ENCODE measurements around the gene KLHL12.
A peak's percentile ranks its signal among the peaks of the same experiment; 100 is the strongest.
"Not testable (repeated sequence)": the region's sequence is repeated elsewhere in the genome, so short reads cannot be mapped to it uniquely, and the experiment has no call there.

Gene KLHL12

DNA sequence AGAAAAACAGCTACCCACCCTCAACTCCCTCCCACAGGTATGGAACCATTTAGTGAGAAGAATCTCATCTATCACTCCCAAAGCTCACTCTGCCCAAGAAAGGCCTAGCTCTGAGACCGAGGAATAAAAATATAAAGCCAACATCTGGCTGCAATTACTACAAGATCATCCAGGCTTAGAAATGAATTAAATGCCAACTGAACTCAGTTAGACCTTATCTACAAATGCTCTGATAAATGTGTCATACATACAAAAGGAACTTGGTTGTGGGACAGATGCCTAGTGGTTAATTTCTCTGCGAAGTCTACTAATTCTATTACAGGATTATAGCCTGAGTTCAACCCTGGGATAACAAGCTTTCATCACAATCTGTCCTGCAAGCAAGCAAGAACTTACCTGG is 24.4 kb upstream of the KLHL12 start:
- DNase-seq (ENCODE audit: low spot score): no peak

DNA sequence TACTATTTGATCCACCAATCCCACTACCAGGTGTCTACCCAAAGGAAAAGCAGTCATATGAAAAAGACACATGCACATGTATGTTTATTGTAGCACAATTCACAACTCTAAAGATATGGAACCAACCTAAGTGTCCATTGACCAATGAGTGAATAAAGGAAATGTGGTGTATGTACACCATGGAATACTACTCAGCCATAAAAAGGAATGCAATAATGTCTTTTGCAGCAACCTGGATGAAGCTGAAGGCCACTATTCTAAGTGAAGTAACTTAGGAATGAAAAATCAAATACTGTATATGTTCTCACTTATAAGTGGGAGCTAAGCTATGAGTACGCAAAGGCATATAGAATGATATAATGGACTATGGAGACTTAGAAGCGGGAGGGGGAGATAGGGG is 18.4 kb upstream of the KLHL12 start:
- DNase-seq (ENCODE audit: low spot score): no peak

DNA sequence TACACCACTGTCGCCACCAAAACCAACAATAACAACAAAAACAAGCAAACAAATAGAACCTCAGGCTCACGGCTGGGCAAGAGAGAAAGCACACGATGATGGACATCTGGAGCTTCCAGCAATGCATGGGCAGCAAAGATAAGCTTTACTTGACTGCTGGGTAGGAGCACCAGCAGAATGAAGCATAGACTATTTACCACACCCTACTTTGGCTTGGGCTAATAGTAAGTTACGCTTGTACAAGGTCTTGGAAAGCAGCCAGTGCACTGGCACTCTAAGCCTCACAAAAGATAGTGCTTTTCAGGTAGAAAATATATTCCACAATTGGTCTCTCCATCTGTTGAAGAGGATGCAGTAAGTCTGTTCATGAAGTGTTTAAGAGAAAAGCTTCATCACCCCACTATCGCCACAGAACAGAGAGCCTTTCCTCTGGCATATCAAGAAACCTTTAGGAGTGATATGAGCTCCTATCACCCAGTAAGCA is 17.4 kb upstream of the KLHL12 start:
- DNase-seq (ENCODE audit: low spot score): no peak

DNA sequence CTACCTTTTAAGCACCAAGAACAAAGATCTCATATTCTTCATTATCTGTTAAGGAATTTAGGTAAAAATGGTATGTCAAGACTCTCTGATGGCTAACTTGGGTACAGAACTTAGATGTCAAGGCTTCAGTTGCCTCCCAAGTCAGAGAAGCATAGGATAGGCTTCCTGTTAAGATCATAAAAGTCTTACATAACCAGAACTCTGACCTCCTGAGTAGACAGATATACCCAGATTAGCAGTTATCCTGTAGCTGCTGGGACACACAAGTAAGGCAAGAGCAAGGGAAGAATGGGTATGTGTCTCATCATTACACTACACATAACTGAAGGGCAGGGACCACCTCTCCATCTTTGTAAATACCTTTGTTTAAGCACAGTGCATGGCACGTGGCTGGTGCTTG is 15.4 kb upstream of the KLHL12 start:
- DNase-seq (ENCODE audit: low spot score): no peak

DNA sequence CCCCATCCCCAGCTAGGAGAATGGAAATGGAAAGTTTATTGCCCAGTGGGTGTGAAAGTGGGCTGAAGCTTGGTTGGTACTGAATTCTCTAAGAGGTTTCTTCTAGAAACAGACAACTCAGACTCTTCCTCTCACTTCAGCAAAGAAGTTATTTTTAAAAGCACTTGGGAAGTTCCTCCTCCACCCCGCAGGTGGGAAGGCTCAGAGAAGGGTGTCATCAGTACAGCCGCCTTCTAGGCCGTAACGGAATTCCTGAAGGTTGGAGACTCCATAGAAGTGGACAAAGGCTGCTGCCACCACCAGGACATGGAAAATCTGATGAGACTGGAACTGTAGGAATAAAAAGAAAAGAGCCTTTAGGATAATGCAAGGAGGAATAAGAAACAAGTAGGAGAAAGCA is 14.3 kb upstream of the KLHL12 start:
- no peak for DNase-seq (ENCODE audit: low spot score)

DNA sequence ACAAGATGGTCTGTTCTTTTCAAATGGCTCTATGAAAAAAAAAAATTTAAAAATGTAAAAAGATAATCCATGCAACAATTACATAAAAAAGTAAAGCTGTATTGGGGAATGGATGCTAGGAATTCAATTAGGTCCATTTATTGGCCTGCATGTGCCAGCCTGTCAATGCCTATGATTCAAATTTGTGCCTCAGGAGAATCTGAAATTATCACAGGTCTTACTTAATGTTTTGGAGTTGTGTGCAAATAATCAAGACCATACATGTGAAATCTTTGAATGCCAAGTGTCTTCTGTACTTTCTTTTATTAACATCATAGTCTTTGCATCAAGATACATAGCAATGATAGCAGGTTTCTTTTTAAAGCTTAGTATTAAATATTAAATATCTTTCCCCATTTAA is 13.5 kb upstream of the KLHL12 start:
- DNase-seq (ENCODE audit: low spot score): no peak

DNA sequence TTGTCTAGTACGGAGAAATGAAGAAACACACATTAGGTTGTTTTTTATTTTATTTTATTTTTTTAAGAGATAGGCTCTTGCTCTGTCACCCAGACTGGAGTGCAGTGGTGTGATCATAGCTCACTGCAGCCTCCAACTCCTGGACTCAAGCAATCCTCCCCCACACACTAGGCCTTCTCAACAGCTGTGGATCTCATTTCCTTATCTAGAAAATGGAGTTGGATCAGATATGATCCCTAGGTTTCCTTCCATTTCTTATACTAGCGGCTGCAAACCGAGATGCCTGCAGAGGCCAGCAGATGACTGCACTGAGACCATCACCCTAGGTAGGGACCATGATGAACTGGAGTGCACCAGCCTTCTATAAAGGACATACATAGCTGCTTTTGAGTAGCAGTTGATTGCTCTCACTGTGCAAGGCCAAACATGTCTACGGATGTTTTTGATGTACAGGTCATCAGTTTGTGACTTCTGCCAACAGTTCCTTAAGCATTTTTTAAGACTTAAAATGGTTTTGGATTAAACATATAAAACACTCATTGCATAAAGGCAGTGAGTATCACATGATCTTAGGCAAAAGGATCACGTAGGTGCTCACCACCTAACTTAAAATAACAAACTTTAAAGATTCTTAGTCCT is 11.4 kb upstream of the KLHL12 start:
- no peak for DNase-seq (ENCODE audit: low spot score)

DNA sequence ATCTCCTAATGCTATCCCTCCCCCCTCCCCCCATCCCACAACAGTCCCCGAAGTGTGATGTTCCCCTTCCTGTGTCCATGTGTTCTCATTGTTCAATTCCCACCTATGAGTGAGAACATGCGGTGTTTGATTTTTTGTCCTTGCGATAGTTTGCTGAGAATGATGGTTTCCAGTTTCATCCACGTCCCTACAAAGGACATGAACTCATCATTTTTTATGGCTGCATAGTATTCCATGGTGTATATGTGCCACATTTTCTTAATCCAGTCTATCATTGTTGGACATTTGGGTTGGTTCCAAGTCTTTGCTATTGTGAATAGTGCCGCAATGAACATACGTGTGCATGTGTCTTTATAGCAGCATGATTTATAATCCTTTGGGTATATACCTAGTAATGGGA is 9.4 kb upstream of the KLHL12 start:
- DNase-seq (ENCODE audit: low spot score): not testable (repeated sequence)

DNA sequence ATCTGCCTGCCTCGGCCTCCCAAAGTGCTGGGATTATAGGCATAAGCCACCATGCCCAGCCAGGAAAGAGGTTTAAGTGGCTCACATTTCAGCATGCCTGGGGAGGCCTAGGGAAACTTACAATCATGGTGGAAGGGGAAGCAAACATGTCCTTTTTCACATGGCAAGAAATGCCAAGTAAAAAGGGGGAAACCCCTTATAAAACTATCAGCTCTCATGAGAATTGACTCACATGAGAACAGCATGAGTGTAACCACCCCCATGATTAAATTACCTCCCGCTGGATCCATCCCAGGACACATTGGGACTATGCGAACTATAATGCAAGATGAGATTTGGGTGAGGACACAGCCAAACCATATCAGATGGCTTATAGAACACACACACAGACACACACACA is 8.8 kb upstream of the KLHL12 start:
- no peak for DNase-seq (ENCODE audit: low spot score)

DNA sequence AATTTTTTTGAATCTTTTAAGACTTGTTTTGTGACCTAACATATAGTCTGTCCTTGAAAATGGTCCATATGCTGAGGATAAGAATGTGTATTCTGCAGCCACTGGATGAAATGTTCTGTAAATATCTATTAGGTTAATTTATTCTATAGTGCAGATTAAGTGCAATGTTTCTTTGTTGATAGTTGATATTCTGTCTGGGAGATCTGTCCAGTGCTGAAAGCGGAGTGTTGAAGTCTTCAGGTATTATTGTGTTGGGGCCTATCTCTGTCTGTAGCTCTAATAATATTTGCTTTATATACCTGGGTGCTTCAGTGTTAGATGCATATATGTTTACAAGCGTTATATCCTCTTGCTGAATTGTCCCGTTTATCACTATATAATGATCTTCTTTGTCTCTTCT is 7.7 kb upstream of the KLHL12 start:
- no peak for DNase-seq (ENCODE audit: low spot score)

DNA sequence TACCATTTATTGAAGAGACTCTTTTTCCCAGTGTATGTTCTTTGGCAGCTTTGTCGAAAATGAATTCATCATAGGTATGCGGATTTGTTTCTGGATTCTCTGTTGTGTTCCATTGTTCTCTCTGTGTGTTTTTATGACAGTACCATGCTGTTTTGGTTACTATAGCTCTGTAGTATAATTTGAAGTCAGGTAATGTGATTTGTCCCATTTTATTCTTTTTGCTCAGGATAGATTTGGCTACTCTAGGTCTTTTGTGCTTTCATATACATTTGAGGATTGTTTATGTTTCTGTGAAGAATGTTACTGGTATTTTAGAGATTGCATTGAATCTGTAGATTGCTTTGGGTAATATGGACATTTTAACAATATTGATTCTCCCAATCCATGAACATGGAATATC is 5.4 kb upstream of the KLHL12 start:
- DNase-seq (ENCODE audit: low spot score): no peak

DNA sequence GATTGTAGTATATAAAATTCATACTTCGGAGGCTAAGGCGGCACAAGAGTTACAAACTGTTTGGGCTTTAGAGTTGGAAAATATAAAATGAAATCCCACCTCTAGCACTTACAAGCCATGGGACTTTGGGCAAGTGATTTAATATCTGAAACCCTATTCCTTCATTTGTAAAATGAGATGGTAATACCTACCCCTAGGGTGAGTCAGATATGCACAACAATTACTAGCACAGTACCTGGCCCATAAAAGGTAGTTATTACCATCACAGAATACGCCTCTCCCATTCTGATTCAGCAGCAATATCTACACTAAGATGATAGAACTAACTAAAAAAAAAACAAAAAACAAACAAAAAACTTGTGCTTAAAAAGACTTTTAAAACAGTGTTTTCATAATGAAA is 3.5 kb downstream of the KLHL12 start:
- no peak for DNase-seq (ENCODE audit: low spot score)

DNA sequence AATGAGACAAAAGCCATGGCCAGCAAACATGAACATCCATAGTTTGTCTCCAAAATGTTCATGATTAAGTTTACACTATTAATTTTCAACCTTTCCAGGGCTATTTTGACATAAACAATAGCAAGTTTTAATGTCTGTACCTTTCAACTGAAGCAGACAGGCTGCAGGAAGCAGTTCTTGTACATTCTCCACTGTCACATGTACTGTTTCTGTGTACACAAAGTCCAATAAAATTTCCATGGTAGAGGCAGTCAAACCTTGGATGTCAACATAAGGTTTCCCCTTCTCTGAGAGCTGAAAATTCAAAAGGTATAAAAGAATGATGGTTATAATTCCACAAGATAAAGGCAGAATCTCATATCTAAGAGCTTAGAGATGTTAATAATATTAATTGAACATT is 7.4 kb downstream of the KLHL12 start:
- DNase-seq (ENCODE audit: low spot score): no peak

DNA sequence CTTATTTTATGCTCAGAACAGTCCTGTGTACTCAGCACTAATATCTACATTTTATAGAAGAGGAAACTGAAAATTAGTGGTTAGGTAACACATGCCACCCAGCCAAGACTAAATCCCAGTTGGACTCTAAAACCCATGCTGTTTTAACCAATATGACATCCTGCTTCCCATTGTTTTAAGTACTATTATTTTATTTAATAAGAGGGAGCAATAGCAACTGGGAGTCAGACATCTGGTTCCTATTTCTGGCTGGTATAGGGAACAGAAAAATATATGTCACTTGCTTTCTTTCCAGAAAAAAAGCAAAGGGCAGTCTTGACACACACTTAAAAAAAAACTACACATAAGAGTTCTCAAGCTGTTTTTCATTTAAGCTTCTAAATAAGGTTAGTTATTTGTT is 11.9 kb downstream of the KLHL12 start:
- DNase-seq (ENCODE audit: low spot score): no peak

DNA sequence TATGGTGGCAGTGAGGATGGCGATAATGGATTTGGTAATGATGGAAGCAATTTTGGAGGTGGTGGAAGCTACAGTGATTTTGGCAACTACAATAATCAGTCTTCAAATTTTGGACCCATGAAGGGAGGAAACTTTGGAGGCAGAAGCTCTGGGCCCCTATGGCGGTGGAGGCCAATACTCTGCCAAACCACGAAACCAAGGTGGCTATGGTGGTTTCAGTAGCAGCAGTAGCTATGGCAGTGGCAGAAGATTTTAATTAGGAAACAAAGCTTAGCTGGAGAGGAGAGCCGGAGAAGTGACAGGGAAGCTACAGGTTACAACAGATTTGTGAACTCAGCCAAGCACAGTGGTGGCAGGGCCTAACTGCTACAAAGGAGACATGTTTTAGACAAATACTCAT is 14.6 kb downstream of the KLHL12 start:
- DNase-seq (ENCODE audit: low spot score): not testable (repeated sequence)

DNA sequence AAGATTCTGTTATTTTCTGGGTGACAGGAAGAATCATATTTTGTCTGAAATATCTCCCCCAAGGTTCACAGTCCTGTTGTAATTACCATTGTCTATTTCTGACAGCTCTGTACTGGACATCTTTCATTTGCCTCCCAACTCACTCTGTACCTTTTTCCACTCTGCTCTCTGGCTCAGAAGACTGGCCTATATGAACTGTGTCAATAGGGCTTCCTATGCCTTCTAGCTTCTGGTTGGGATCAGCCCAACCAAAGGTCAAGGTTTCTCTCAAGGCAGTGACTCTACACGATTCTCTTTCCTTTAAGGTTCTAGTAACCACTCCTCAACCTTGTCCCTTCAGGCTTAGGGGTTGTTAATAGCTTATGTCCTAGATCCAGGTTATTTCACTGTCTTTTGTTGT is 17.5 kb downstream of the KLHL12 start:
- no peak for DNase-seq (ENCODE audit: low spot score)

DNA sequence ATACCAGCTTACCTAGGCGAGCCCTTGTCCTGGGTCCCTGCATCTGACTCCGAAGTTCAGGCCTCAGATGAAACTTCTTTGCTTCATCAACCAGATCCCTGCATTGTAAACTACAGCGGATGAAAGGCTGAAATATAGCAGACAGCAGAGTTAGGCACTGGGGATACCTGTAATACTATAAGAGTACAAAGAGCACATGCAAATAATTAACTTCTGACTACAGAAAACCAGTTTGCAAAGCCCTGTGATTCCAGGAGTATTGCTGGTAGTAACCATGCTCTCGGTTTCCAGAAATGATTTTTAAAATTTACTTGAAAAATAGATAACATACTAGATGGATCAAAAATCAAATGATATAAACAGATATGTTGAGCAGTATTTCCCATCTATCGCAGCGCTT is 18.0 kb downstream of the KLHL12 start:
- DNase-seq (ENCODE audit: low spot score): no peak

DNA sequence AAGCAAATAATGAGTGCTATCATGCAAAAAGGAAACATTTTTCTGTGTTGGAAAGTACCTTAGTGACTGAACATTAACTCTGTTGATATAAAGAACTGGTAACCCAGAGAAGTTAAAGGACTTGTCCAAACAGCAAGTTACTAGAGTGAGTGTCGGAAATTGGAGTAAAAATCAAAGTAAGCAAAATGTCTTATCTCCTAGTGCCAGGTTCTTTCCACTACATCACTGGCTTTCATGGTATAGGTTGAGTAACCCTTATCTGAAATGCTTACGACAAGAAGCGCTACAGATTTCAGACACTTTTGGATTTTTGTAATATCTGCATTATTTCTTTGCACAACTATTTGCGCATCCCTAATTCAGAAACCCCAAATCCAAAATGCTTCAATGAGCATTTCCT is 21.7 kb downstream of the KLHL12 start:
- no peak for DNase-seq (ENCODE audit: low spot score)

DNA sequence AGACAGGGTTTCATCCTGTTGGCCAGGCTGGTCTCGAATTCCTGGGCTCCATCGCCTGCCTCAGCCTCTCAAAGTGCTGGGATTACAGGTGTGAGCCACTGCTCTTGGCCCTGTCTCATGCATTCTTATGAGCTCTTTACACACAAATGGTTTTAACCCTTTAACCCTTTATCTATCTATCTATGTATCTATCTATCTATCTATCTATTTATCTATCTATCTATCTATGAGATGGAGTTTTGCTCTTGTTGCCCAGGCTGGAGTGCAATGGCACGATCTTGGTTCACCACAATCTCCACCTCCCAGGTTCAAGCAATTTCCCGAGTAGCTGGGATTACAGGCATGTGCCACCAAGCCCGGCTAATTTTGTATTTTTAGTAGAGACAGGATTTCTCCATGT is 23.2 kb downstream of the KLHL12 start:
- DNase-seq (ENCODE audit: low spot score): not testable (repeated sequence)

DNA sequence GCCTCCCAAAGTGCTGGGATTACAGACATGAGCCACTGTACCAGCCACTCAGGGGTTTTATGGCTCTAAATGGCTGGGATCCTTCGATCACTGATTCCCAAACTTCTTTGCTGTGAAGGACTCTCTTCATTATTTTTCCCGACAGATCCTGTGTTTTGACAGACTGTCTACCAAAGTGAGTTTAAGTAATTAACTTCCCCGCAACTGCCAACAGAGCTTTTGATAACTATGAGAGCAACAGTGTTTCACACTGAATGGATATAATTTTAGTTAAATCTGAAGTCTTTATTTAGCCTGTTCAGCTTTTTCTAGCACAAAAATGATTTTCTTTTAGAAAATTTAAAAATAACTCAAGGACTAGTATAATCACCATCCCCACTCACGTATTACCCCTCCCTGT is 25.5 kb downstream of the KLHL12 start:
- DNase-seq (ENCODE audit: low spot score): no peak

DNA sequence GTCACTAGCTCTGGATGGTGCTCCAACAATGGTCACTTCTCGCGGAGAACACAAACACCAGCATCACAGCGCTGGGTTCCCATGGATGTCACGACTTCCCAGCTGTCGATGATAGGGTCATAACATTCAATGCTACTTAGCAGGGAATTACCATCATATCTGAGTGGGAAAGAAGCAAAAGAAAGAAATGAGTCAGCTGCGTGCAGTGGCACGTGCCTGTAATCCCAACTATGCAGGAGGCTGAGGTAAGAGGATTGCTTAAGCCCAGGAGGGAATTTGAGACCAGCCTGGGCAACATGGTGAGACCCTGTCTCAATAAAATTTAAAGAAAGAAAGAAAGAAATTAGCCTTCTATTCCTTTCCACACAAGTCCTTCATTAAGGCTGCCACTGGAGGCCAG is 34.5 kb downstream of the KLHL12 start:
- DNase-seq (ENCODE audit: low spot score): no peak

DNA sequence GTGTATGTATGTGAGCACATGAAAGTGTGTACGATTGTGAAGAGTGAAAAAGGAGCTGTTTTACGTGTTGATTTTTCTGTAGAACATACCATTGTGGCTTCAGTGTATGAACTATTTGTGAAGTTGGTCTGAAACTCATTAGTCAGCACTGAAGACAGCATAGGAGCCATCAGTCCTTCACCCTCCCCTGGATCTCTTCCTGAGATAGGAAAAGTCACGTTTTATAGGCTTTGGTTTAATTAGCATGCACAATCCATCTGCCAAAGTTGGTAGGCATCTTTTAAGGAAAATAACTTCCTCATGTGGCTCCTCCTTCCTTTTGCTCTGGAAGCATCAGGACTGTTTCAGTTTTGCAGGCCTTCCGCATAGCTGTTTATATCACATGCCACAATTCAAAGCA is 36.6 kb downstream of the KLHL12 start:
- DNase-seq (ENCODE audit: low spot score): no peak

DNA sequence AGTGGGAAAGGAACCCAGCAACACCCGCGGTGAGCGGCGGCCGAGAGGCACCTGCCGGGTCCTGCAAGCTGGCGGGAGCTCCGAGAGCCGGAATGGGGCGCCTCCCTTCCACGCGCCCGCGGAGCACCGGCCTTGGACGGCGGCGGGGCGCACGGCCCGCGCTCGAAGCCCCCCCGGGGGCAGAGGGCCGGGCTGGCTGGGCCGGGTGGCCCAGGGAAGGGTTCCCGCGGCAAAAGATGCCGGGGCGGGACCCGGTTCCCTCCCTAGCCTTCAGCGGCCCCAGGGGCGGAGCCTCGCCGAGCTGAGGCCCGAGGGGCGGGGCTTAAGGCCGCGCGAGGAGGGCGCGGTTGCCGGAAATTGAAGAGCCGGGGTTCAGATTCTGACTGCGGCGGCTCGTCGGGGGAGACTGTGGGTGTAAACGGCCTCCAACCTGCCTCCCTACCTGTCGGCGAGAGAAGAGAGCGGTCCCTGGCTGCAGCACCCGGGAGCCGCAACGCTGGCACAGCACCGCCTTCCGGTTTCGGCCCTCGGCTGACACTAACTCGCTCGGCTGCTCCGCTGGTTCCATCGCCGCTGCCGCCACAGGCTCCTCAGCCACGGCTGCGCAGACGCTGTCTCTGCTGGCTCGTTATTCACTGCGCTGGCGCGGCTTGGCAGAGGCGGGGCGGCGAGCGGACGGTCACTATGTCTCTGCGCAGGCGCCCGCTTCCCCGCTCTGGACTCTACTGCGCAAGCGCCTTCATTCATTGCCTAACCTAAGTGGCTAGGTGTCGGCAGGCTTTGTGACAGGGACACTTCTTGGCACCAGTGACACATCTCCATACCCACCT is 38.3 kb downstream of the KLHL12 start, which contains the start of gene RABIF:
TSS of gene RABIF (minus strand) at position 619 of the 830 bp plus-strand sequence. CDS start at position 568, 51 bp downstream.
- peak; percentile 98 for DNase-seq (ENCODE audit: low spot score)

DNA sequence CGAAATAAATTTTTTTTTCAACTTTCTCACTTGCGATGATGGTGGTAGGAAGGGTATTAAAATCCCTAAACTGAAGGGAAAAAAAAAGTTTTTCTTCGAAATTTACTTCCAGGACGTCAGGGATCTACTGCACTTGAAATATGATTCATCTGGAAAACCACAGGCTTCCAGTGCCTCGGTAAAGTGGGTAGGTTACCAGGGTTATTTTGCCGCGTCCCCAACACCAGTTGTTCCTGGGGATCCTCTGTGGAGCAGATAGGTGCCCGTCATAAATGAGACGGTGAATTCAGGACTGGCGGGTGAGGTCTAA is 38.9 kb downstream of the KLHL12 start:
- DNase-seq (ENCODE audit: low spot score): no peak
